K562 (cell line): Measurements from ENCODE around the gene ANO10. TPM values are rescaled to one million over a fixed set of nuclear protein-coding genes. Genes with fewer than 3 reads are reported as not detected.
A peak's percentile ranks its signal among the peaks of the same experiment; 100 is the strongest.

Experiments used
- CBFB ChIP-seq: sonication (generic); formaldehyde crosslinking; IDR thresholded peaks from 2 replicates; pipeline ENCODE4 v1.4.0; 2020; ENCODE audit warnings: mild to moderate bottlenecking, missing genetic modification reagents
- FOXJ2 ChIP-seq: fragments of 200-800 bp; sonication (Bioruptor generic); IDR thresholded peaks from 2 replicates; pipeline ENCODE4 v1.6.1; 2016; ENCODE audit warnings: missing genetic modification characterization, missing compliant biosample characterization
- HDAC3 ChIP-seq: fragments of 450-650 bp; IDR thresholded peaks from 2 replicates; pipeline ENCODE4 v1.6.1; 2018; ENCODE audit warnings: borderline replicate concordance, mild to moderate bottlenecking, moderate library complexity; ENCODE audit not compliant: partially characterized antibody
- KDM2B ChIP-seq: fragments of 250-450 bp; sonication (Bioruptor Pico); IDR thresholded peaks from 2 replicates; pipeline ENCODE4 v1.8.0; 2021; ENCODE audit warnings: mild to moderate bottlenecking, moderate library complexity
- NFXL1 ChIP-seq: fragments of 450-650 bp; formaldehyde crosslinking; IDR thresholded peaks from 2 replicates; pipeline ENCODE4 v1.4.0; 2021; ENCODE audit warnings: mild to moderate bottlenecking
- SIN3A ChIP-seq, 2 experiments: fragments of 150-350 bp in 1 of 2; IDR thresholded peaks; 2 replicates each; pipeline ENCODE4 v1.6.1; 2011 to 2016; ENCODE audit warnings: borderline replicate concordance in 2 of 2, low read depth in 2 of 2, low read length in 2 of 2, mild to moderate bottlenecking in 2 of 2, moderate library complexity in 2 of 2; ENCODE audit not compliant: control insufficient read depth in 1 of 2
- polyA plus RNA-seq, 8 experiments: library from polyadenylated mRNA; depleted of rRNA in 4 of 8; stranded (reverse) in 5 of 8; unstranded in 3 of 8; fragments of >200 nt; fragmentation: Nextera tagmentation in 2 of 8; fragmentation: Illumina TruSeq in 1 of 8; extraction: Ambion mirVana in 2 of 8; extraction: Trizol in 1 of 8; gene quantifications; 2 replicates each; pipeline versions ENCODE4 v1.2.1 to v1.2.3, GENCODE V29; 2011 to 2014; ENCODE audit warnings: inconsistent platforms in 1 of 8, missing spikeins in 1 of 8
- total RNA-seq, 7 experiments: library from RNA; depleted of rRNA in 6 of 7; stranded (reverse); fragments of >200 nt in 6 of 7; fragmentation: Illumina TruSeq in 2 of 7; extraction: Trizol in 2 of 7; gene quantifications; 2 replicates each; pipeline versions ENCODE4 v1.2.1 to v1.2.3, GENCODE V29; 2011 to 2021; ENCODE audit warnings: low replicate concordance in 1 of 7
- TF ChIP-seq, protein P1 (sequence below): fragments of 450-650 bp; IDR thresholded peaks from 2 replicates; pipeline ENCODE4 v1.6.1; 2016; ENCODE audit warnings: low read depth, mild to moderate bottlenecking, moderate library complexity
- TF ChIP-seq, protein P2 (sequence below): sonication (generic); formaldehyde crosslinking; IDR thresholded peaks from 2 replicates; pipeline ENCODE4 v1.8.1; 2022; ENCODE audit warnings: missing genetic modification reagents
- TF ChIP-seq, protein P3 (sequence below): fragments of 250-450 bp; sonication (Bioruptor Pico); IDR thresholded peaks from 2 replicates; pipeline ENCODE4 v1.4.0; 2020; ENCODE audit warnings: mild to moderate bottlenecking
- TF ChIP-seq, protein P4 (sequence below): fragments of 450-650 bp; formaldehyde crosslinking; IDR thresholded peaks from 2 replicates; pipeline ENCODE4 v1.4.0; 2020; ENCODE audit warnings: mild to moderate bottlenecking, moderate library complexity

The ANO10 gene
- total and polyA plus RNA-seq, 9 of the 15 experiments (the other 6 are each of a cell fraction or from before 2014, with no cell fraction given): 6.4 to 46.0 (median 32.3) TPM

DNA sequence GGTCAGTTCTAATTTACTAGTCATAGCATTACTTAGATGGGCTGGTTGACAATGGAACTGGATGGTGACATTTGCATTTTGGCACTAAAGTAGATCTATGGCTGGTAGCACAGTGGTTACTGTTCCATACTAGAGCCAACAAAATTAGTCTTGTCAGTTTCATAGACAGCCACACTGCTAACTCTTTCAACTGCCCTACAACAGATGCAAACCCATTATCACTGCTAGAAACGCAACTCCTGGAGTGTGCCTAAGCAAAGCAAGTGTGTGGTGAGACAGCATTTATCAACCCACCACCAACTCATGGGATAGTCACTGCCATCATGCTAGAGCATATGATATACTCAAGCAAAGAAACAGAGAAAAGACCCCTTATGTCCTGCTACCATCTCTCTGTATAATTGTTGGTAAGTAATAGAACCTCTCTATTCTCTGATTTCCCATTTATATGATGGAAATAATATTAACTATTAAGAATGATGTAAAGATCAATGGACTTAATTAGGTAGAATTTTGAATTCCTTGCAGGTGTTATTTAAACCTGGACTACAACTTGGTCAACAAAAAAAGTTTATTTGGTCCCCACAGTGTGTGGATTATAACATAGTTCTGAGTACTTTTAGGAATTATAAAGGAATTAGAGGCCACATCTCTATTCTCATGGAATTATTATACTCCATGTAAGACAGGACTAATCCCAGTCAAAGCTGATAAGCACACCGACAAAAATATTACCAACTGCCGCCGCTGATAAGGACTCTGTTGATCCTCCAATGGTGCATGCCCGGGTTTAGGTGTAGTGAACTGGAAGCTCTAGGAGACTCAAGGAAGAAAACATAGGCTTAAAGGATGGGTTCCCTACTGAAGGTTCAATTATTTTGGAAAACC, 49.1 kb upstream of the ANO10 start (continued):
- TF ChIP-seq, protein P1, sequence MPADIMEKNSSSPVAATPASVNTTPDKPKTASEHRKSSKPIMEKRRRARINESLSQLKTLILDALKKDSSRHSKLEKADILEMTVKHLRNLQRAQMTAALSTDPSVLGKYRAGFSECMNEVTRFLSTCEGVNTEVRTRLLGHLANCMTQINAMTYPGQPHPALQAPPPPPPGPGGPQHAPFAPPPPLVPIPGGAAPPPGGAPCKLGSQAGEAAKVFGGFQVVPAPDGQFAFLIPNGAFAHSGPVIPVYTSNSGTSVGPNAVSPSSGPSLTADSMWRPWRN: 0 out of 2 replicates have a peak, but pooled peaks have one; percentile 42
- TF ChIP-seq, protein P2, sequence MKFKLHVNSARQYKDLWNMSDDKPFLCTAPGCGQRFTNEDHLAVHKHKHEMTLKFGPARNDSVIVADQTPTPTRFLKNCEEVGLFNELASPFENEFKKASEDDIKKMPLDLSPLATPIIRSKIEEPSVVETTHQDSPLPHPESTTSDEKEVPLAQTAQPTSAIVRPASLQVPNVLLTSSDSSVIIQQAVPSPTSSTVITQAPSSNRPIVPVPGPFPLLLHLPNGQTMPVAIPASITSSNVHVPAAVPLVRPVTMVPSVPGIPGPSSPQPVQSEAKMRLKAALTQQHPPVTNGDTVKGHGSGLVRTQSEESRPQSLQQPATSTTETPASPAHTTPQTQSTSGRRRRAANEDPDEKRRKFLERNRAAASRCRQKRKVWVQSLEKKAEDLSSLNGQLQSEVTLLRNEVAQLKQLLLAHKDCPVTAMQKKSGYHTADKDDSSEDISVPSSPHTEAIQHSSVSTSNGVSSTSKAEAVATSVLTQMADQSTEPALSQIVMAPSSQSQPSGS: no peak
- TF ChIP-seq CBFB (CRISPR knock-in tag): no peak
- TF ChIP-seq, protein P3, sequence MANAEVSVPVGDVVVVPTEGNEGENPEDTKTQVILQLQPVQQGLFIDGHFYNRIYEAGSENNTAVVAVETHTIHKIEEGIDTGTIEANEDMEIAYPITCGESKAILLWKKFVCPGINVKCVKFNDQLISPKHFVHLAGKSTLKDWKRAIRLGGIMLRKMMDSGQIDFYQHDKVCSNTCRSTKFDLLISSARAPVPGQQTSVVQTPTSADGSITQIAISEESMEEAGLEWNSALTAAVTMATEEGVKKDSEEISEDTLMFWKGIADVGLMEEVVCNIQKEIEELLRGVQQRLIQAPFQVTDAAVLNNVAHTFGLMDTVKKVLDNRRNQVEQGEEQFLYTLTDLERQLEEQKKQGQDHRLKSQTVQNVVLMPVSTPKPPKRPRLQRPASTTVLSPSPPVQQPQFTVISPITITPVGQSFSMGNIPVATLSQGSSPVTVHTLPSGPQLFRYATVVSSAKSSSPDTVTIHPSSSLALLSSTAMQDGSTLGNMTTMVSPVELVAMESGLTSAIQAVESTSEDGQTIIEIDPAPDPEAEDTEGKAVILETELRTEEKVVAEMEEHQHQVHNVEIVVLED (CRISPR knock-in tag): 0 out of 2 replicates have a peak, but pooled peaks have one; percentile 22
- peak; percentile 66 for TF ChIP-seq HDAC3
- no peak for TF ChIP-seq KDM2B (CRISPR knock-in tag)
- peak; percentile 29; the same call in 1 of the 2 replicates for TF ChIP-seq FOXJ2
- TF ChIP-seq NFXL1: no peak
- TF ChIP-seq SIN3A (IDR thresholded peaks at IDR 0.05; ENCODE audit: borderline replicate concordance in 2 of 2, control insufficient read depth in 1 of 2, low read depth in 2 of 2, low read length in 2 of 2): no peak
- TF ChIP-seq, protein P4, sequence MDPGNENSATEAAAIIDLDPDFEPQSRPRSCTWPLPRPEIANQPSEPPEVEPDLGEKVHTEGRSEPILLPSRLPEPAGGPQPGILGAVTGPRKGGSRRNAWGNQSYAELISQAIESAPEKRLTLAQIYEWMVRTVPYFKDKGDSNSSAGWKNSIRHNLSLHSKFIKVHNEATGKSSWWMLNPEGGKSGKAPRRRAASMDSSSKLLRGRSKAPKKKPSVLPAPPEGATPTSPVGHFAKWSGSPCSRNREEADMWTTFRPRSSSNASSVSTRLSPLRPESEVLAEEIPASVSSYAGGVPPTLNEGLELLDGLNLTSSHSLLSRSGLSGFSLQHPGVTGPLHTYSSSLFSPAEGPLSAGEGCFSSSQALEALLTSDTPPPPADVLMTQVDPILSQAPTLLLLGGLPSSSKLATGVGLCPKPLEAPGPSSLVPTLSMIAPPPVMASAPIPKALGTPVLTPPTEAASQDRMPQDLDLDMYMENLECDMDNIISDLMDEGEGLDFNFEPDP: no peak
